ENCODE measurements around the gene COPS7A.

Gene COPS7A

DNA sequence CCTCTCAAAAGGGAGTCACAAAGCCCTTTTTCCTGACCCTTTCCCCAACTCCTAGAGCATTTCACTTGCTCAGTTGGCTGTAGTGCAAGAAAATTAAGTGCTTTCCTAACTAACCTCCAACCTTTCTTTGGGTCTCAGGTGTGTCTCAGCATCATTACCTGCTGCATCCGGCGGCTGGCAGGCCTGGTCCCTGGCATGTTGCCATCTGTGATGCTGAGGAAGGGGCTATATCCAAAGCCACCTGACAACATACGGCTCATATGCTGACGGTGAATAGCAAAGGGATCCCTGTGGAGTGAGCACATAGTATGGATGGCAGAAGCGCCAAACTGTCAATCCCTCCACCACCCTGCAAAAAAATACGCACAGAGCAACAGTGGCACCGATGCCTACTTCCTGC lies 27.9 kb downstream of the COPS7A start:
- peak; percentile 67 for DNase-seq

- DNase-seq: peak; percentile 87
These were observed 28.5 kb downstream of the COPS7A start for GRCh38 chr12:6752167-6752920.

- peak; percentile 100 for DNase-seq
These were observed 29.3 kb downstream of the COPS7A start, which contains the start of gene MLF2 for GRCh38 chr12:6752921-6753771. Gene MLF2, minus strand, starts transcription at chr12:6753141. Its CDS starts 807 bp downstream, at chr12:6752334.

DNA sequence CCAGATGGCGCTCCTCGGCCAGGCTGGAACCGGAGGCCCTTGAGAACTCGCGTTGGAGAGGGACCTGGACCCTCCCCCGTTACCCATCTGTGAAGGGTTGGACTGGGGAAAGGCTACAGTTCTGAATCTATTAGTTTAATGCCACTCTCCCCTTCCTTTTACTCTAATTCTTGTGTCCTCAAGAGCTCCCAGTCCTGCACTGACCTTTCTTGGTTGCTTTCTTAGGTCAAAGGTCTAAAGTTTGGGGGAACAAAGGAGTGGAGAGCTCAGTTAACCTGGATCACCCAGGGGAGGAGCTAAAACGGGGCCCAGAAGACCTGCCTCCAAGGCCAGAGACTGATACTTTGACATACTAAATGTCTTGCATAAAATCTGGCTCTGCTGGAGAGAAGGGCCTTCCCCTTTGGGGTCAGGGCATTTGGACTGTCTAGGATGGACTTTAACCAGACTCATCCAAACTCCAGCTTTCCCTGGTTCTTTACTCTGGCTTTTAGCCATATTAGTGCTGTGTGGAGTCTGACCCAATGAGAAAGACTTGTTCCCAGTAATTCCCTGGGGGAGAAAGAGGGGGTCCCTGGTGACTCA lies 30.0 kb downstream of the COPS7A start:
- DNase-seq: peak; percentile 92

GRCh38 chr12:6754411-6754810 lies 30.6 kb downstream of the COPS7A start:
- no peak for DNase-seq

DNA sequence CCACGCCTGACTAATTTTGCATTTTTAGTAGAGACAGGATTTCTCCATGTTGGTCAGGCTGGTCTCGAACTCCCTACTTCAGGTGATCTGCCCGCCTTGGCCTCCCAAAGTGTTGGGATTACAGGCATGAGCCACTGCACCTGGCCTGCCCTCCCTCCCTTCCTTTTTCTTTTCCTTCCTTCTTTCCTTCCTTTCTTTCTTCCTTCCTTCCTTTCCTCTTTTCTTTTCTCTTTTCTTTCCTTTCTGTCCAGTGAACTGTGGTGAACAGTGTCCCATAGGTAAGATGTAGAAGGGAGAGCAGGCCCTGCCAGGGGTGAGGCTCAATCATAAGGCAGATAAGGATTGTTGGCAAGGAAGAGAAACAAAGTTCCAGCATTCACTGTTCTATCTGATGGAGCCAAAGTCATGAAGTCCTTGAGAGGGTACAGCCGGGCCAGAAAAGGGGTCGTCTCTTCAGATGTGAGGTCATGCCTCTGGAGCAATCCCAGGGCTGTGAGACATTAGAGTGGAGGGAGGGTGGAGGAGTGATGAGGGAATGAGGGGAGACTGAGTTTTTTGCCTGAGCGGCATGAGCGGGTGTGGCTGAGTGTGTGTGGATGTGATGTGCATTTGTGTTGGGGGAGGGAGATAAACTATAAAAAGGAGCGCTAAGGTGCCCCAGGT lies 33.3 kb downstream of the COPS7A start:
- DNase-seq: no peak

GRCh38 chr12:6758506-6759095 lies 34.8 kb downstream of the COPS7A start:
- DNase-seq: no peak

GRCh38 chr12:6759741-6760140 lies 35.9 kb downstream of the COPS7A start:
- DNase-seq: no peak

- DNase-seq: peak; percentile 82
These were observed 39.5 kb downstream of the COPS7A start for GRCh38 chr12:6763380-6763779.

DNA sequence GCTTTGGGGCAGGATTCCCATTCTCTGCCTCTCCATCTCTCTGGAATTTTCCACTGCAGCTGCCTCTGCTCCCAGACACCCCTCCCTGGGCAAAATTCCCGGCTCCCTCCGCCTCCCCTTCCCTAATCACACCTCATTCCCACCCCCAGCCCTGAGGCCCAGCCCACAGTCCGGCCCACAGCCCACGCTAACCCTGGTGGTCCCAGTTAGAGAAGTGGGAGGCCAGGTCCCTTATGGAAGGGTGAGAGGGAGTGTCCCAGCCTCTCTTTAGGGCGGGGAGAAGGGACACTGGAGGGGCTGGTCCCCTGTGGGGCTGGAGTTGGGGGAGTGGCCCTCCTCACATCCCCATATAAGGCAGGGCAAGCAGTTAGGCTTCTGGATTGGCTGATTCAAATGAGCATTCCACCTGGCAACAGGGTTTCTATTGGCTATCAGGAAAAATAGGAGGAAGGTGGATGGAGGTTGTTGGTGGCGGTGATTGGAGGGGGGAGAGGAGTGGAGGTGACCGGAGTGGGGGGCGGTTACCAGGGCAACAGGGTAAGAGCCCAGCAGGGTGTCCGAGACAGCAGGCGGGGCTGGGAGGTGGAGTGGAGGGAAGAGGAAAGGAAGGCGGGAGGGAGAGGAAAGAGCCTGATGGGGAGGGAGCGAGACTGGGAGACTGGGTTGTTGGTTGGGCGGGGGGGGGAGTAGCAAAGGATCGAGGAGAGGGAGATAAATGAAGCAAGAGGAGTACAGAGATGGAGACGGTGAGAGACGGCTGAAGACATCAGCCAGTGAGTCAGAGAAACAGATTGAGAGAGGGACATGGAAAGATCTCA lies 40.4 kb downstream of the COPS7A start:
- DNase-seq: peak; percentile 100

DNA sequence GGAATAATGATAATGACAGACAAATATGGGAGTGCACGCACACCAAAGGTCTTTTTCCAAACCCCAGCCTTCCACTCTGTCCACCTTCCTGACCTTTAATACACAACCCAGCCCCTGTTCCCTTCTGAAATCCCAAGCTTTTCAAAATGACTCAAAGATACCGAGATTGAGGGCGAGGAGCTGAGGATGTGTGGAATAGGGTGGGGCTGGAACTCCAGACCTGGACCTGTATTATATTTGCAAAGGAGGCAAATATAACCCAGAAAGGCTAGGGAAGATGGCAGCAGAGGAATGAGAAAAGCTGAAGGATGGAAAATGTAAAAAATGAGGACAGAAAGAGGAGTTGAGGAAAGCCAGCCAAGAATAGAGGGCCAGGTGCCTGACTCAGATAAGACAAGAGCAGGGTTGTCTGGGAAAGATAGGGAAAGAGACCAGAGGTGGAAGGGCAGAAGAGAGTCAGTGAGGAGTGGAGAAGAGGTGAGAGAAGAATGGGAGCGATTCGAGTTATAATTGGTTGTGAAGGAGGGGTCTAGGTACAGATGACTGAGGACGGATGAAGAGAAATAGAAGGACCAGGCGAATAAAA lies 41.3 kb downstream of the COPS7A start:
- peak; percentile 98 for DNase-seq

- peak; percentile 100 for DNase-seq
These were observed 42.1 kb downstream of the COPS7A start, which contains the start of gene PTMS for GRCh38 chr12:6765634-6766581. Gene PTMS, plus strand, starts transcription at chr12:6766363. Its CDS starts 343 bp downstream, at chr12:6766706.

GRCh38 chr12:6766651-6767349 lies 43.0 kb downstream of the COPS7A start:
- peak; percentile 98 for DNase-seq

DNA sequence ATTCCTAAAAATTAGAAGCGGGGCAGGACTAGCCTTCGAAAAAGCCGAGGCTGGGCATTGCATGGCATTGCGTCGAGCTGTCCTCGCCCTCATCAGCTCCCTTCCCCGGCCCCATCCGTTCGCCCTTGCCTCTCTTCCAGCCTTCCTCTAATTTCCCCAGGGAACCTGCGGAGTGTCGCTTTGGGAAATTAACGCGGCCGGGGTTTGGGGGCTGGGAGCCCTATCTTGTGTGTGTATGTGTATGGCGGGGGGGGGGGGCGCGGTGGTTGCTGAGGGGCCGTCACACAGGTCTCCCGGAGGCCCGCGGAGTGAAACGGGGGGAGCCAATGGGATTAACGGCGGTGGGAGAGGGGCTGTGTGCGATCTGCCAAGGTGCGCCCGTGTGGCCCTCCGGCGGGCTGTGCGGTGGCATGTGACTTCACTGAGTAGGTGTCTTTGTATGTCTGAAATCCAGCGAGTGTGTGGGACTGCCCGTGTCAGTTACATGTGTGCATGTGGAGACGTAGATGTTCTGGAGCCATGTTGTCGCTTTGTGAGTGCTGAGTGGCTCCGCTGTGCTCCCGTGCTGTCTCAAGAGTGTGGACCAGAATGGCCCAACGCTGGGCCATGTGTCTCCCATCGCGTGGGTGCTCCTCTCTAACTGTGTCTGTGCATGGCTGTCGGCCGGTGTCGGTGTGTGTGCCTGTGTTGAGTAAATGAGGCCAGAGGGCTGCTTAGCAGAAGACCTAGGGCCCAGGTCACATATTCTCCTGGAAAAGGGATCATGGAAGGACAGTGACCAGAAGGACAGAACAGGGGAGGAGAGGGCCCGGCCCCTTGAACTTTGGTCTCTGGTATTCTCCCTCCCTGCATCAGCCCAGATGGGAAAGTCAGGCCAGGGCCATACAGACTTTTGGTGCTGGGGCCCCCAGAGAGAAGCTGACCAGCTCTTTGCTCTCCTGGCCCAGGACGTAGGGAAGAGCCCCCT lies 43.8 kb downstream of the COPS7A start:
- DNase-seq: peak; percentile 97

- DNase-seq: peak; percentile 96
These were observed 44.6 kb downstream of the COPS7A start for GRCh38 chr12:6768437-6768914.

DNA sequence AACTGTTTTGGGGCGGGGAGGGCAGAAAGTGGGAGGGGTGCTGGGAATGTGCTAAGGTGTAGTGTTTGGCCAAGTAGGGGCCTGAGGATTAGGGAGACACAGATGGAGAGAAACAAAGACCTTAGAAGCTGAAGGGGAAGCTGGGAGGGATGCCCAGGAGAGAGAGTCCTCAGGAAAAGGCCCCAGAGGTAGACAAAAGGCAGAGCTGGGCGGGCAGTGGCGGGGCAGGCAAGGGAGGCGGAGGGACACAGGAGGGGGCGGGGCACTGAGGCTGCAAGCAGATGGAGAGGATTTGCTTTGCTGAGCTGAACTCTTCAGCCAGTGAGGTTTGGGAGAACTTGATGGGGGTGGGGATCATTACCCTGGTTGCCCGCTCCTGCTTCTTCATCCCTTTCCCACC lies 45.1 kb downstream of the COPS7A start:
- DNase-seq: peak; percentile 99

DNA sequence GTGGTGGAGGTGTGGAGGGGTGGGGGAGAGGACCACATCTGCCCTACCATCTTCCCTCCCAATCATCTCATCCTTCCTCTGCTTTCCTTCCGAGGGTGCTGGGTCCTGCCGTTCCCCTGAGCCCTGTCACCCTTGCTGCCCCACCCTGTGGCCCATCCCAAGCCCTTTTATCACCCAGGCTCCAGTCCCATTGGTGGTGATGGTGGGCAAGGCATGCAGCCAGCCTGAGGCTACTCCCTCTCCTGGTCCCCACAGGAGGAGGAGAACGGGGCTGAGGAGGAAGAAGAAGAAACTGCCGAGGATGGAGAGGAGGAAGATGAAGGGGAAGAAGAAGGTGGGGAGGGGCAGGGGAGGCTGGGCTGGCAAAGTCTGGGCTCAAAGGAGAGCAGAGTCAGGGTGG lies 45.8 kb downstream of the COPS7A start:
- DNase-seq: no peak

DNA sequence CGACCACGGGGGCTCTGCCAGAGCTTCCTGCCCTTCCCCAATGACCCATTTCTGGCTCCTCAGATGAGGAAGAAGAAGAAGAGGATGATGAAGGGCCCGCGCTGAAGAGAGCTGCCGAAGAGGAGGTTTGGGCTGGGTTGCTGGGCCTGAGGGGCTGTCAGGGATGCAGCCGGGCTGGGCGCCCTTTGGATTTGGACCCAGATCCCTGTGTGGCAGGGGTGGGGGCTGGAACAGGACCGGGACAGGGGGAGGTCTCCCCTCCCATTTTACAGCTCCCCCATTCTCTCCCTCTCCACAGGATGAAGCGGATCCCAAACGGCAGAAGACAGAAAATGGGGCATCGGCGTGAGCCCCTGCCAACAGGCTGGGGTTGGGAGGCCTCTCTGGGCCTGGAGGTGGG lies 46.2 kb downstream of the COPS7A start:
- DNase-seq: no peak
